Osteocyte (in vitro differentiated cells): Measurements from ENCODE around the gene SLC9A2. TPM values are rescaled to one million over a fixed set of nuclear protein-coding genes. Genes with fewer than 3 reads are reported as not detected.

Experiments
- DNase-seq: peaks from one replicate; pipeline ENCODE4 v3.0.0; 2021; ENCODE audit warnings: mixed read lengths; ENCODE audit not compliant: unreplicated experiment; ENCODE audit errors: extremely low spot score
- H3K27ac Mint-ChIP-seq: one replicate; pipeline ENCODE4 v1.8.0; 2021; ENCODE audit warnings: mild to moderate bottlenecking, mixed read lengths; ENCODE audit not compliant: unreplicated experiment
- H3K27me3 Mint-ChIP-seq: one replicate; pipeline ENCODE4 v1.8.0; 2021; ENCODE audit warnings: mixed read lengths; ENCODE audit not compliant: unreplicated experiment
- H3K36me3 Mint-ChIP-seq: one replicate; pipeline ENCODE4 v1.8.0; 2021; ENCODE audit warnings: mixed read lengths; ENCODE audit not compliant: unreplicated experiment
- H3K4me1 Mint-ChIP-seq: one replicate; pipeline ENCODE4 v1.8.0; 2021; ENCODE audit warnings: mixed read lengths; ENCODE audit not compliant: unreplicated experiment
- H3K4me3 Mint-ChIP-seq: one replicate; pipeline ENCODE4 v1.8.0; 2021; ENCODE audit warnings: mild to moderate bottlenecking, moderate library complexity, mixed read lengths; ENCODE audit not compliant: unreplicated experiment
- H3K9me3 Mint-ChIP-seq: one replicate; pipeline ENCODE4 v1.8.0; 2021; ENCODE audit warnings: mixed read lengths; ENCODE audit not compliant: unreplicated experiment
- CTCF ChIP-seq: fragments of 200-600 bp; sonication (generic); IDR thresholded peaks from 2 replicates; pipeline ENCODE4 v1.5.0; 2021; ENCODE audit warnings: antibody characterized with exemption, mild to moderate bottlenecking, moderate library complexity
- total RNA-seq: library from RNA; stranded (reverse); gene quantifications from 2 replicates; pipeline ENCODE4 v1.2.1, GENCODE V29; 2021

Gene SLC9A2
- total RNA-seq, 1 donor from 2014 or later, result not detected

- H3K4me1 Mint-ChIP-seq, result no peaks in the 10 kb centered on the region
- H3K27ac Mint-ChIP-seq, result no peak overlapping the region
- DNase-seq, result no peak
- peaks cover 34% of the 10 kb centered on the region for H3K27me3 Mint-ChIP-seq
- no peaks in the 10 kb centered on the region for H3K36me3 Mint-ChIP-seq
- TF ChIP-seq CTCF, result peak; percentile 41
- no peaks in the 10 kb centered on the region for H3K9me3 Mint-ChIP-seq
- H3K4me3 Mint-ChIP-seq, result no peak overlapping the region
Measured at GRCh38 chr2:102592601-102593000, 26.8 kb upstream of the SLC9A2 start.

GRCh38 chr2:102593516-102593915 is 25.8 kb upstream of the SLC9A2 start:
- Mint-ChIP-seq H3K36me3 (no peaks in the 10 kb centered on the region), H3K4me1 (no peaks in the 10 kb centered on the region), H3K9me3 (no peaks in the 10 kb centered on the region), H3K4me3 (no peak overlapping the region), H3K27me3 (peaks cover 29% of the 10 kb centered on the region), H3K27ac (no peak overlapping the region)
- DNase-seq, result no peak
- no peak for TF ChIP-seq CTCF

- no peak for DNase-seq
- Mint-ChIP-seq H3K36me3 (no peaks in the 10 kb centered on the region), H3K27ac (no peak overlapping the region), H3K9me3 (no peaks in the 10 kb centered on the region), H3K27me3 (peaks cover 20% of the 10 kb centered on the region), H3K4me3 (no peak overlapping the region), H3K4me1 (no peaks in the 10 kb centered on the region)
- TF ChIP-seq CTCF, result no peak
Measured at GRCh38 chr2:102594445-102595016, 24.8 kb upstream of the SLC9A2 start.

GRCh38 chr2:102597788-102598187 is 21.6 kb upstream of the SLC9A2 start:
- H3K36me3 Mint-ChIP-seq, result no peaks in the 10 kb centered on the region
- H3K9me3 Mint-ChIP-seq, result no peaks in the 10 kb centered on the region
- H3K4me1 Mint-ChIP-seq, result no peaks in the 10 kb centered on the region
- H3K4me3 Mint-ChIP-seq, result no peak overlapping the region
- no peak for DNase-seq
- H3K27ac Mint-ChIP-seq, result no peak overlapping the region
- no peak for TF ChIP-seq CTCF
- peaks cover 12% of the 10 kb centered on the region for H3K27me3 Mint-ChIP-seq

GRCh38 chr2:102599486-102599885 is 19.9 kb upstream of the SLC9A2 start:
- H3K36me3 Mint-ChIP-seq, result no peaks in the 10 kb centered on the region
- no peak for TF ChIP-seq CTCF
- no peak overlapping the region for H3K4me3 Mint-ChIP-seq
- no peaks in the 10 kb centered on the region for H3K9me3 Mint-ChIP-seq
- H3K4me1 Mint-ChIP-seq, result no peaks in the 10 kb centered on the region
- no peak for DNase-seq
- no peak overlapping the region for H3K27ac Mint-ChIP-seq
- peaks cover 15% of the 10 kb centered on the region for H3K27me3 Mint-ChIP-seq
